Mesothelial cell of epicardium (in vitro differentiated cells): ENCODE measurements around the gene CD300H. TPM values are rescaled to one million over a fixed set of nuclear protein-coding genes. Genes with fewer than 3 reads are reported as not detected.

ENCODE experiments used
- DNase-seq, 2 experiments: peaks; one replicate each; pipeline ENCODE4 v3.0.0; 2021; ENCODE audit warnings: low spot score in 2 of 2; ENCODE audit not compliant: unreplicated experiment in 2 of 2
- H3K27ac Mint-ChIP-seq: 2 replicates; pipeline ENCODE4 v1.8.0; 2021; ENCODE audit warnings: mixed read lengths
- H3K27me3 Mint-ChIP-seq: 2 replicates; pipeline ENCODE4 v1.8.0; 2021; ENCODE audit warnings: low read depth, mixed read lengths
- H3K36me3 Mint-ChIP-seq: 2 replicates; pipeline ENCODE4 v1.8.0; 2021; ENCODE audit warnings: mixed read lengths
- H3K4me1 Mint-ChIP-seq: 2 replicates; pipeline ENCODE4 v1.8.0; 2021; ENCODE audit warnings: mixed read lengths
- H3K4me3 Mint-ChIP-seq: 2 replicates; pipeline ENCODE4 v1.8.0; 2021; ENCODE audit warnings: mild to moderate bottlenecking, moderate library complexity, mixed read lengths
- H3K9me3 Mint-ChIP-seq: 2 replicates; pipeline ENCODE4 v1.8.0; 2021; ENCODE audit warnings: mixed read lengths
- total RNA-seq: library from RNA; stranded (reverse); gene quantifications from 3 replicates; pipeline ENCODE4 v1.2.1, GENCODE V29; 2021
- TF ChIP-seq, protein P1 (sequence below): fragments of 200-600 bp; sonication (generic); IDR thresholded peaks from one replicate; pipeline ENCODE4 v1.5.0; 2021; ENCODE audit warnings: antibody characterized with exemption; ENCODE audit not compliant: unreplicated experiment

The CD300H gene
- total RNA-seq, 1 donor from 2014 or later = not detected

DNA sequence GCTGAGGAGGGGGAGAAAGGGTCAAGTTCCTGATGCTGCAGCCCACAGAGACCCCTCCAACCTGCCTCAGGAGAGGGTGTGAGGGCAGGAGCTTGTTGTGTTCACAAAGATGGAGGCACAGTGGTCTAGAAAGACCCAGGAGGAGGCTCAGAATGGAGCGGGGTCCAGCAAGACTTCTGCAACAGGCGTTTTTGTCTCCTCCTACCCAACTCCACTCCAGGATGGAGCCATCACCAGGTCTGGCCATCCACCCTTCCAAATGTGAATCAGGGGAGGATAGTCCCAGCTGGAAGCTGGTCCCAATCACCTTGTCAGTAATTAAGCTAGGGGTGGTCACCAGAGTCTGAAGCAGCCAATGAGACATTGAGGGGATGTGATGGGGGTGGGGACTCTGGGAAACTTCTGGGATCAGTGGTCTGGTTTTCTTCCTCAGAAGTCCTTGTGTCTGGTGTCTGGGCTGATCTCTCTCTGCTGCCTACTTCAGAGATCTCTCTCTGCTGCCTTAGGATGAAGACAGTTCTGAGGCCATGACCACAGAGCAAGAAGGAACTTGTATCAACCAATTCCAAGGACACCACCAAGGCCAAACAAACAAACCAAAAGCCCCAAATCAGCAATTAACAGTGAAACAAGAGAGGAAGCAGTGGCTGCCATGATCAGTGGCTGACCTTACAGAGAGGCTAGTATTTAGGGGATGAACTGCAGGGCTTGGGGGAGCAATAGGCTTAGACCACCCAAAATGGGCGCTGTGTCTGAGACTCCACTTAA is 50.6 kb downstream of the CD300H start:
- TF ChIP-seq, protein P1, sequence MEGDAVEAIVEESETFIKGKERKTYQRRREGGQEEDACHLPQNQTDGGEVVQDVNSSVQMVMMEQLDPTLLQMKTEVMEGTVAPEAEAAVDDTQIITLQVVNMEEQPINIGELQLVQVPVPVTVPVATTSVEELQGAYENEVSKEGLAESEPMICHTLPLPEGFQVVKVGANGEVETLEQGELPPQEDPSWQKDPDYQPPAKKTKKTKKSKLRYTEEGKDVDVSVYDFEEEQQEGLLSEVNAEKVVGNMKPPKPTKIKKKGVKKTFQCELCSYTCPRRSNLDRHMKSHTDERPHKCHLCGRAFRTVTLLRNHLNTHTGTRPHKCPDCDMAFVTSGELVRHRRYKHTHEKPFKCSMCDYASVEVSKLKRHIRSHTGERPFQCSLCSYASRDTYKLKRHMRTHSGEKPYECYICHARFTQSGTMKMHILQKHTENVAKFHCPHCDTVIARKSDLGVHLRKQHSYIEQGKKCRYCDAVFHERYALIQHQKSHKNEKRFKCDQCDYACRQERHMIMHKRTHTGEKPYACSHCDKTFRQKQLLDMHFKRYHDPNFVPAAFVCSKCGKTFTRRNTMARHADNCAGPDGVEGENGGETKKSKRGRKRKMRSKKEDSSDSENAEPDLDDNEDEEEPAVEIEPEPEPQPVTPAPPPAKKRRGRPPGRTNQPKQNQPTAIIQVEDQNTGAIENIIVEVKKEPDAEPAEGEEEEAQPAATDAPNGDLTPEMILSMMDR = no peak
- peaks cover 28% of the 10 kb centered on the region for H3K9me3 Mint-ChIP-seq
- no peak overlapping the region for H3K4me3 Mint-ChIP-seq
- DNase-seq = no peak
- H3K36me3 Mint-ChIP-seq = no peaks in the 10 kb centered on the region
- H3K27ac Mint-ChIP-seq = no peak overlapping the region
- peaks cover 16% of the 10 kb centered on the region for H3K27me3 Mint-ChIP-seq
- H3K4me1 Mint-ChIP-seq = no peaks in the 10 kb centered on the region

DNA sequence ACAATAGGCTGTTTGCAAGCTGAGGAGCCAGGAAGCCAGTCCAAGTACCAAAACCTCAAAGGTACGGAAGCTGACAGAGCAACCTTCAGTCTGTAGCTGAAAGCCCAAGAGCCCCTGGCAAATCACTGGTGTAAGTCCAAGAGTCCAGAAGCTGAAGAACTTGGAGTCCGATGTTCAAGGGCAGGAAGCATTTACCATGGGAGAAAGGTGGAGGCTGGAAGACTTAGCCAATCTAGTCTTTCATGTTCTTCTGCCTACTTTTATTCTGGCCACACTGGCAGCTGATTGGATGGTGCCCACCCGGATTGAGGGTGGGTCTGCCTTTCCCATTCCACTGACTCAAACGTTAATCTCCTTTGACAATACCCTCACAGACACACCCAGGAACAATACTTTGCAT is 51.4 kb downstream of the CD300H start:
- Mint-ChIP-seq H3K27ac (no peak overlapping the region), H3K9me3 (peaks cover 33% of the 10 kb centered on the region), H3K36me3 (no peaks in the 10 kb centered on the region), H3K4me1 (no peaks in the 10 kb centered on the region), H3K27me3 (peaks cover 20% of the 10 kb centered on the region), H3K4me3 (no peak overlapping the region)
- no peak for DNase-seq
- TF ChIP-seq, protein P1 = no peak

DNA sequence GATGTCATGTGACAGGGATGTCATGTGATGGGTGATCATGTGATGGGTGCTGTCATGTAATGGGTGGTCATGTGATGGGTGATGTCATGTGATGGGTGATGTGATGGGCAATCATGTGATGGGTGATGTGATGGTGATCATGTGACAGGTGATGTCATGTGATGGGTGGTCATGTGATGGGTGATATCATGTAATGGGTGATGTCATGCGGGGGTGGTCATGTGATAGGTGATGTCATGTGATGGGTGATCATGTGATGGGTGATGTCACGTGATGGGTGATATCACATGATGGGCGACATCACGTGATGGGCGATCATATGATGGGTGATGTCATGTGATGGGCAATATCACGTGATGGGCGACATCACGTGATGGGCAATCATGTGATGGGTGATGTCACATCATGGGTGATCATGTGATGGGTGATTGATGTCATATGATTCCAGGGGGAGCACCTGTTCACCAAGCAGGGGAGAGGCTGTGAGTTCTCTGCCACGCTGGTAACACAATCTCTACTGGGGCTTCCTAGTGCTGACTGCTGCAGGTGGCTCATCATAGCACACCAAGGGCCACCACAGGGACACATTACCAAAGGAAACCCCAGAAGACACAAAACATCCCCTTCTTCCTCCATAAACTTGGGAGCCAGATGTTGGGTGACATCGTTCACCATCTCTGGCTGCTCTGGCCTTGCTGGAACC is 52.5 kb downstream of the CD300H start:
- DNase-seq = peak in 1 of 2 experiments; percentile 35
- peaks cover 21% of the 10 kb centered on the region for H3K27me3 Mint-ChIP-seq
- H3K4me1 Mint-ChIP-seq = no peaks in the 10 kb centered on the region
- H3K27ac Mint-ChIP-seq = peak overlapping the region; percentile 23
- H3K4me3 Mint-ChIP-seq = no peak overlapping the region
- H3K9me3 Mint-ChIP-seq = peaks cover 26% of the 10 kb centered on the region
- no peaks in the 10 kb centered on the region for H3K36me3 Mint-ChIP-seq
- TF ChIP-seq, protein P1 = no peak

DNA sequence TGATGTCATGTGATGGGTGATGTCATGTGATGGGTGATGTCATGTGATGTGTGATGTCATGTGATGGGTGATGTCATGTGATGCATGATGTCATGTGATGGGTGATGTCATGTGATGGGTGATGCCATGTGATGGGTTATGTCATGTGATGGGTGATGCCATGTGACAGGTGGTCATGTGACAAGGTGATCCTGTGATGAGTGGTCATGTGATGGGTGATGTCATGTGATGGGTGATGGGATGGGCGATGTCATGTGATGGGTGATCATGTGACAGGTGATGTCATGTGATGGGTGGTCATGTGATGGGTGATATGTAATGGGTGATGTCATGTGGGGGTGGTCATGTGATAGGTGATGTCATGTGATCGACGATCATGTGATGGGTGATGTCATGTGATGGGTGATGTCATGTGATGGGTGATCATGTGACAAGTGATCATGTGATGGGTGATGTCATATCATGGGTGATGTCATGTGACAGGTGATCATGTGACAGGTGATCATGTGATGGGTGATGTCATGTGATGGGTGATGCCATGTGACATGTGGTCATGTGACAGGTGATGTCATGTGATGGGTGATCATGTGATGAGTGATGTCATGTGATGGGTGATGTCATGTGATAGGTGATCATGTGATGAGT is 53.2 kb downstream of the CD300H start:
- H3K4me1 Mint-ChIP-seq = no peaks in the 10 kb centered on the region
- DNase-seq = peak in 1 of 2 experiments; percentile 28
- H3K4me3 Mint-ChIP-seq = no peak overlapping the region
- H3K27ac Mint-ChIP-seq = peak overlapping the region; percentile 23
- peaks cover 28% of the 10 kb centered on the region for H3K9me3 Mint-ChIP-seq
- H3K27me3 Mint-ChIP-seq = peaks cover 25% of the 10 kb centered on the region
- TF ChIP-seq, protein P1 = no peak
- no peaks in the 10 kb centered on the region for H3K36me3 Mint-ChIP-seq

DNA sequence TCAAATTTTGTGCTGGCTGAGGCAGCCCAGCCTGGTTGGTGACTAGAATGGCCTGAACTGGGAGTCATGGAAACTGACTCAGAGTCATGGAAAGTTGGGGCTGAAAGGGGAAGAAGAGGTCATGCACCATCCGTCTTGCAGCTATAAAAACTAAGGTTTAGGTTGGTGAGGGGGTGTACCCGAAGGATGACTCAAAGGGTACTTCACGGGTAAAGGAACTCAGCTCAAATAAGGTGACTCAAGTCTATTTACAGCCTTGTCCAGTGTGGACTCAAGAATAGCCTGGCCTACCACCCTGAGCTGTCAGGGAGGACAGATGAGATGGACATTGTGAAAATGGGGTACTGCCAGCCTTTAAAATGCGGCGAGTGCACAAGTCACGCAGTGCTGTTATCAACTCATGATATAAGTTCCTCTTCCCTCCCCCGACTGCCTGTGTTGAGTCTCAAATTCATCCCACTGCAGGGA is 54.7 kb downstream of the CD300H start:
- H3K27me3 Mint-ChIP-seq = peaks cover 31% of the 10 kb centered on the region

More for the DNA sequence above, 54.7 kb downstream of the CD300H start:
- no peak overlapping the region for H3K27ac Mint-ChIP-seq
- DNase-seq = no peak
- peaks cover 26% of the 10 kb centered on the region for H3K9me3 Mint-ChIP-seq
- H3K36me3 Mint-ChIP-seq = no peaks in the 10 kb centered on the region
- H3K4me1 Mint-ChIP-seq = no peaks in the 10 kb centered on the region
- TF ChIP-seq, protein P1 = no peak
- H3K4me3 Mint-ChIP-seq = no peak overlapping the region
